A204.1 (cell line): ENCODE results near the gene KDM5A.

ENCODE experiments used
- FAIRE-seq: peaks from 2 replicates; lab custom pipeline; 2012; peaks lifted over from hg19 to GRCh38; lab: Jason Lieb, UNC

Gene KDM5A

GRCh38 chr12:272942-273341, 116.2 kb downstream of the KDM5A start:
- FAIRE-seq, result no peak

- no peak for FAIRE-seq
Measured at GRCh38 chr12:271161-271560, 118.0 kb downstream of the KDM5A start.

DNA sequence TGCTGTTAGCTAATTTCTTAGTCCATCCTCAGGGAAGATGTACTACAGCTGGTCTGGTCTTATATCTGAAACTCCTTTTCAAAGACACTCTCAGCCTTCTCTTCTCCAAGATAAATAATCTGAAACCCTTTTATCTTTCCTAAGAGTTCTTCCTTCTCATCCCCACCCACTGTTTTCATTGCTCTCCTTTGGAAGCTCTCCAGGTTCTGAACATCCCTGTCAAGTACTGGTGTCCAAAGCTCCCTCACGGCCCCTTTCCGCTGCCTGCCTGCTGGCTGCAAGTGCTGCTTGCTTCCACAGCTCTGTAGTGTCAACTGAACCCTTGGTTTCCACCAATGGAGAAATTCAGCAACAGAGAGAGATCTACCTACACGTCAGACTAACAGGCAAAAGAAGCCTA, 119.9 kb downstream of the KDM5A start:
- no peak for FAIRE-seq

DNA sequence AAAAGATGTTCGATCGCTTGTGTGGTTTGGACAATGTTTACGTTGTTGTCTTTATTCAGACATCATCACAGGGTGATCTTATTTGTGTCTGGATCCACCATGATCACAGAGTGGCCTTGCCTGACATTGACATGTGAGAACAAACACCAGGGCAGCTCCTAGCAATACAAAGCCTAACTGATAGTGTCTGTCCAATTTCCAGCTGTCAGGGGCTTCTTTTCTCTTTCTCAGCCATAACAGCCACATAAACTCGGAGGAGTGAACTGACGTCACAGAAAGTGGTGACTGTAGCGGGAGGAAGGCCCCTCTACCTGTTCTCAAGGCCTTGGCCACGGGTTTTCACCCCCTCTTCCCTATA, 120.7 kb downstream of the KDM5A start:
- FAIRE-seq, result no peak

- FAIRE-seq, result no peak
Measured at GRCh38 chr12:267581-268482, 121.3 kb downstream of the KDM5A start.

DNA sequence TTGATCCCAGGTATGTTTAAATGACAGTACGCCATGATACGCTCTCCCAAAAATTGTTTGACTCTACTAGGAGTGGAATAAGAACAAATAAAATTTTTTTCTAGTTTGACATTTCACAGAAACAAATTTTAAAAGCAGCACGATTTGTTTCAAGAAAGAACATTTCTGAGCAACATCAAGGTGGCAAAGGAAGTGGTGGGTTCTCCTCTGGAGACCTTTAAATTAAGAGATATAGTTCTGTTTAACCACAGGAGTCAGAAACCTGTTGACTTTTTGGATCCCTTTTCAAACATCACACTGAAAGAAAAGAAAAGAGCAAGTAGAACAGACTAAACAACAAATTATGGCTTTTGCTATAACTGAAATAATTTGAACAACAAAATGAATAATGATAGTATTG, 124.0 kb downstream of the KDM5A start:
- no peak for FAIRE-seq

DNA sequence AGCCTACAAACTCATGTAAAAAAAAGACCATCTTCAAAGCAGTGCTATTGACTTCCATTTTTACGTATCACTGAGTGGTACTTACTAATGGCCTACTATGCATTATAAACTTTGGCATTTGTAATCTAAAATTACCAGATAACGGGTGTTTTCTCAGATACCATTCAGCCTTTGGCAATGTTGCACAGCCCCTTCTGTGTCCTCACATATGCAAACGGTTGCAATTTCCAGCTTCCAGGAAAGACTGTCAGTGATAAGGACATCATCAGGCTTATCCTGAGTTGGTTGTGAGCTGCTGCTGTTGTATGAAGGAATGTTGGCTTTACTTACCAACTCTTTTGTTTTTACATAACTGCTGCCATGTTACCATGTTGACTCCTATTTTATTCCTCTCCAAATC, 124.9 kb downstream of the KDM5A start:
- no peak for FAIRE-seq

DNA sequence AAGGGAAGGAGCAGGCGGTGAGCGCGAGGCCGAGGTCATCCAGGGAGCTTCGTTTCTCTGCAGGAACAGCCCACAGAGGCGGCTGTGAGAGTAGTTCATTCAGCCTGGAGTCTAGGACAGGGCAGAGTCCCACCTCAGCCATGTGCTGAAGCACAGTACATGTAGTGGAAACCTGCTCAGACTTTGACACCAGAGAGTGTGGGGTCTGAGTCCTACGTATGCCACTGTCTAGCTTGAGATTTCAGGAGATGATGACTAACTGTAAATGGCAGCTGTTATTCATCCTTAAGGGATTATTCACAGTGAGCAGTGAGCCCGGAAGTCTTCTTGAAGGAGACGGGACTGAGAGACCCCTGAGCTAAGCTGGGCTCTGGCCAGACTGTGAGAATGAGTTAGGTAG, 125.5 kb downstream of the KDM5A start:
- no peak for FAIRE-seq

GRCh38 chr12:262817-263216, 126.3 kb downstream of the KDM5A start, which contains the start of gene SLC6A13:
TSS of gene SLC6A13 (minus strand) at chr12:262836. CDS start at chr12:260052, 2,784 bp downstream.
- FAIRE-seq, result no peak

DNA sequence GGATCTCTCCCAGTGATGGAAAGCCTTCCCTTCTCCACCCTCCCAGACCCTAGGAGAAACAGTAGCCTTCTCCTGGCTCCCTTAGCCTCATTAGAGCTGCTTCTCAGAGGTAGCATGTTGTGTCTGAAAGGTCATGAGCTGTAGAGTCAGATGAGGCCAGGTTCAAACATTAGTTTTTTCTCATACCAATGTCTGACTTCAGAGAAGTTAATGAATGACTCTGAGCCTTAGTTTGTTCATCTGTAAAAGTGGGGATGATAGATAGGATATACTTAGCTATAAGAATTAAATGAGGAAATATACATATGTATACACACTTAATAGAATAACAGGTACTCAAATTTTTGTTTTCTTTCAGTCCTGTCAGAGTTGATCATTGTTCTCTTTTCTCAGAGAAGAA, 127.0 kb downstream of the KDM5A start:
- FAIRE-seq, result no peak

DNA sequence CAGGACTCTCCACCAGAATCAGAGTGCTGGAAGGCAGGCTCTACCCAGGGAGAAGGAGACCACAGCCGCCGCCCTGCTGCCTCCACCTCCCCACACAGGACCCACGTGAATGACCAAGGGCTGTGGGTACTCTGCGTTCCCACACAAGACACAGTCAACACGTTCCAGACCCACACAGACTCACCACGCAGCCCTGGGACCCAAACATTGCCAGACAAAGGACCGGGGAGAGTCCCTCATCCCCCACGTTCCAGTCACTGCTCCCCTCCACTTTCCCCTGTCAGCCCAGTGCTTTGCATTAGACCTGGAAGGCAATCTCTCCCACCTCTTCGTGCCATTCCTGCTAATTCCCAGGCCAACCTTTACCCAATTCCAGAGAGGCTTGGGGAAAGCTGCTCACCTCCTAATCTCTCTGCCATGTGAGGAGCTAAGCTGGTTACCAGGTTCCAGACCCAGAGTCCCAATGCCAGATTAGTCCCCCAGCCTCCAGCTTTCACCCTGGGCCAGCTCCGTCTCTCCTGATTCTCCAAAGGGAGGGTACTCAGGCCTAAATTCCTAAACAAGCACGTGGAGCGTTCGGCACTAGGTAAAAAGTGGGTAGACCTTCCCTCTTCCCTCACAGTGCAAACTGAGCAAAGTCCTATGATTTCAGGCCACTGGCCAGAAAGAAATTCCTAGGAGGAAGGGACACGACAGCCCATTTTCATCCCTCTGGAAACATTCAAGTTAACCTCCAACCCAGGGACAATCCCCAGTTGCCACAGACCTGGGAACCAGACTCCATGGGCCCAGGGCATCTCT, 131.4 kb downstream of the KDM5A start:
- FAIRE-seq, result no peak

DNA sequence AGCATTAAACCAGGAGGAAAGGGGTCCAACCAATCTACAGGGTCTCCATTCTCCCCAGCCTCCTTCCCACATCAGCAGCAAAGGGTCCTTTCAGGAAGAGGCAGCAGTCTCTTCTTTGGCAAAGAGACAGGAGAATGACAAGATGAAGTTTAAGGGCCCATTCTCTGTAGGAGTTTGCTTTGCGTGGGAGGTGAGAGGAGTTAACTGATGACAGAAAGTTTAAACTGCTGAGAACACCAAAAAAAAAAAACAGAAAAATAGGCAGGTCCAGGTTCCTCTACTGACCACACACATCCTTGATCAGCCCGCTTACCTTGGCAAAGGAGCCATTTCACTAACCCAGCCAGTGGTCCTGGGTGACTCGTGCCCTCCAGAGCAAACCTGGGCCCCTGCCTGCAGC, 132.2 kb downstream of the KDM5A start:
- FAIRE-seq, result no peak

- no peak for FAIRE-seq
Measured at GRCh38 chr12:256225-256624, 132.9 kb downstream of the KDM5A start.

DNA sequence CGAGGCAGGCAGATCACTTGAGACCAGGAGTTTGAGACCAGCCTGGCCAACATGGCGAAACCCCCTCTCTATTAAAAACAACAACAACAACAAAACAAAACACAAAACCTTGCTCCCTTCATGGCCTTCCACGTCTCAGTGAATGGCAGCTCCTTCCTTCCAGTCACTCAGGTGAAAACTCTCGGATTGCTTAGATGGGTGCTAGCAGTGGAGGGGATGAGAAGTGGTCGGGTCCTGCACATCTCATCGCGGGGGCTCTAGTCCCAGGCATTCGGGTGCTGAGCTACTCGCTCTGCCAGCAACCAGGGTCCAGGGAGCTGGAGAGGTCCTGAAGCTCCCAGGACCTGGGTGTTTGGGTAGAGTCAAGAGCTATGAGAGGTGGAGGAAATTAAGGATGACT, 134.2 kb downstream of the KDM5A start:
- FAIRE-seq, result no peak

GRCh38 chr12:254039-254438, 135.1 kb downstream of the KDM5A start:
- FAIRE-seq, result no peak

GRCh38 chr12:253116-253831, 135.8 kb downstream of the KDM5A start:
- FAIRE-seq, result no peak

DNA sequence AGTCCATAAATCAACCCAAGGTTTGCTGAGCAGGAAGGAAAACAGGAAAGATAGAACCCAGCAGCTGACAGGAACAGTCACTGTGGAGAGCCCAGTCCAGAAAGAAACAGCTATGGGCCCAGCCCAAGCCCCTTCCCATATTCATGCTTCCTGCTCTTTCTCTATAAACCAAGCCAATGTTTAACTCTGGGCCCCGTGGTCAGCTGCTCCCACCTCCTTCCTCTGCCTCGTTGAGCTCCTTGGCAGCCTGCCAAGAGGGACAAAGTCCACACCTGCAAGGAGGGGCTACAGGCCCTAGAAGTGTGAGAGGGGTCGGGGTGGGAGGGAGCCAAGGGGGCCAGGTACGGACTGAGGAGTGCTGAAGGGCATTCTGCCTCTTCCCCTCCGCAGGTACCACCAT, 136.5 kb downstream of the KDM5A start:
- no peak for FAIRE-seq

DNA sequence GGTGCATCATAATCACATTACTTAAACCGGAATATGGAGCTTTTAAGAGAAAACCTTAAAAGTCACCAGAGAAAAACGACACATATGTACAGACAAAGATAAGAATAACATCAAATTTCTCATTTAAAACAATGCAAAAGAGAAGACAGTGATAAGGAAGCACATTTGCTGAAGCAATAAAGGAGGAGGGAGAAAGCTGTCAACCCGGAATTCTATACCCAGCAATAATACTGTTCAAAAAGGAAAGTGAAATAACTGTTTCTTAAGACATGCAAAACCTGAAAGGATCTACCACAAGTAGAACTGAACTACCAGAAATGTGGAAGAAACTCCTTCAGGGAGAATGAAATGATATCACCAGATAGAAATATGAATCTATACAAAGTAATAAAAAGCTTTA, 141.8 kb downstream of the KDM5A start:
- FAIRE-seq, result no peak

GRCh38 chr12:243381-243780, 145.7 kb downstream of the KDM5A start:
- FAIRE-seq, result no peak

GRCh38 chr12:242496-242895, 146.6 kb downstream of the KDM5A start:
- no peak for FAIRE-seq

DNA sequence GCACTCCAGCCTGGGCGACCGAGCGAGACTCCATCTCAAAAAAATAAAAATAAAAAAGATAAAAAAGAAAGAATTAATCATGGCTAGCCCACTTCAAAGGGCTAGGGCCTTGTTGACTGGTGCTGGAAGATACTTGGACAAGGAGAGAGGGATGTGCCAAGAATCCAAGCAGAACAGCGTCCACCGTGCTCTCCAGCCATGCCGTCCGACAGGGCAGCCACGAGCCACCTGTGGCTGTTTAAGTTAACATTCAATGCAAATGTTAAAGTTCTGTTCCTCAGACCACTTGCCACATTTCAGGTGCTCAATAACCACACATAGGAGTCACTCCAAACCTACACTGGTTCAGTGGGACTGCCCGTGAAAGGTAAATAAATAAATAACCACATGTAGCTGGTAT, 147.9 kb downstream of the KDM5A start:
- FAIRE-seq, result no peak

- FAIRE-seq, result no peak
Measured at GRCh38 chr12:240566-240965, 148.6 kb downstream of the KDM5A start.
